Measurements from ENCODE around the gene TSPO2. TPM values are rescaled to one million over a fixed set of nuclear protein-coding genes. Genes with fewer than 3 reads are reported as not detected.

Gene TSPO2
- polyA plus RNA-seq, 3 donors: not detected

- 90% methylated on average over 3 of the region's 6 CpGs for WGBS (ENCODE audit: insufficient coverage)
- H3K36me3 Mint-ChIP-seq: no peaks in the 10 kb centered on the region
- intact Hi-C loops (cut with micrococcal nuclease): no loop called here
- Histone ChIP-seq H2AFZ (ENCODE audit: insufficient read depth, low read depth, low read length, poor library complexity, severe bottlenecking) (no peak overlapping the region), H3K36me3 (replicated peaks in 1 of 2; ENCODE audit: control insufficient read depth in 1 of 2, insufficient read depth in 2 of 2, low read length in 2 of 2) (no peaks in the 10 kb centered on the region), H3K4me1 (ENCODE audit: control insufficient read depth in 1 of 2, insufficient read depth in 2 of 2, low read length in 2 of 2) (no peaks in the 10 kb centered on the region), H3K9me3 (replicated peaks in 1 of 2; ENCODE audit: control insufficient read depth in 1 of 2, insufficient read depth in 1 of 2, low read length in 2 of 2) (no peaks in the 10 kb centered on the region), H3K79me2 (ENCODE audit: insufficient read depth, low read length) (no peaks in the 10 kb centered on the region), H3K4me2 (replicated peaks; ENCODE audit: extremely low read depth, low read length, poor library complexity, severe bottlenecking) (no peak overlapping the region), H3K27me3 (ENCODE audit: control insufficient read depth in 2 of 2, insufficient read depth in 2 of 2, low read length in 2 of 2) (peaks cover 0 to 3% of the 10 kb centered on the region in 2 donors), H3K9ac (ENCODE audit: insufficient read depth, low read length, poor library complexity, severe bottlenecking) (no peak overlapping the region), H3K4me3 (replicated peaks in 1 of 3; ENCODE audit: low read depth in 2 of 3, low read length in 3 of 3) (no peak overlapping the region), H4K20me1 (ENCODE audit: insufficient read depth, low read length) (no peaks in the 10 kb centered on the region), H3K27ac (ENCODE audit: low read depth in 1 of 2, low read length in 2 of 2) (no peak overlapping the region)
- no peak overlapping the region for H3K27ac Mint-ChIP-seq
- DNase-seq: no peak
- H3K27me3 Mint-ChIP-seq (ENCODE audit: low read depth in 3 of 3): peaks cover 8 to 15% (median 14%) of the 10 kb centered on the region in 3 donors
- TF ChIP-seq CTCF (IDR thresholded peaks at IDR 0.05): no peak
- H3K4me1 Mint-ChIP-seq: no peaks in the 10 kb centered on the region
- H3K4me3 Mint-ChIP-seq: no peak overlapping the region
- no peaks in the 10 kb centered on the region for H3K9me3 Mint-ChIP-seq
Measured at GRCh38 chr6:40996591-40997233, 45.6 kb upstream of the TSPO2 start.

DNA sequence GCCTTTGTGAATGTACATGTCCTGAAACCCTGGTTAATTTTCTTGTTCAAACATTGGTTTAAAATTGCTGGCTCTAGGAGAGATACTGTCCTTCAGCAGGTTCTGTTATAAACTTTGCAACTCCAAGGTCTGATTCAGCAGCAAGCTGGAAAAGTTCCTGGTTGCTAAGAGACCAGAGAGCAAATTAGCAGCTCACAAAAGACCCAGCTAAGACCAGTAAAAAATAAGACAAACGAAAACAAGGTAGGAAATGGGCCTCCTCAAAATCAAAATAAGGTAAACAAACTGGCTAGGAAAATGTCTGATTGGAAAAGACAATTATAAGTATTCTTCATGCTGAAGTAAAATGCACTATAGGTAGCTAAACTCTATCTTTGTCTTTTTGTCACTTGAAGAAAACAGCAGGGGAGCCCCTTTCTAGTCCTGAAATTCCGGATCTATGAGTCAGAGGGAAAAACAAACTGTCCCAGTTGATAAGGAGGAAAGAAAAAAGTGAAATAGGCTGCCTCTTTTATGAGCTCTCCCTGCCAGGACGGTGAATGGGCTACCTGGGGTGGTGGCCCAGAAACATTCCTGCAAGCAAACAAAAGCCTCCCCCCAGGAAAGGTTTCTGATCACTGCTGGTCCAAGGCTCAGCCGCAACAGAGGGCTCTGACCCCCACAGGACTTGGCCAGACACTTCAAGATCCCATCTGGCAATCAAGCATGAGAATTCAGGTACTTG lies 44.9 kb upstream of the TSPO2 start:
- Histone ChIP-seq H3K4me2 (replicated peaks; ENCODE audit: extremely low read depth, low read length, poor library complexity, severe bottlenecking) (no peak overlapping the region), H3K9ac (ENCODE audit: insufficient read depth, low read length, poor library complexity, severe bottlenecking) (no peak overlapping the region), H3K9me3 (replicated peaks in 1 of 2; ENCODE audit: control insufficient read depth in 1 of 2, insufficient read depth in 1 of 2, low read length in 2 of 2) (no peaks in the 10 kb centered on the region), H3K79me2 (ENCODE audit: insufficient read depth, low read length) (no peaks in the 10 kb centered on the region), H4K20me1 (ENCODE audit: insufficient read depth, low read length) (no peaks in the 10 kb centered on the region), H2AFZ (ENCODE audit: insufficient read depth, low read depth, low read length, poor library complexity, severe bottlenecking) (no peak overlapping the region), H3K27me3 (ENCODE audit: control insufficient read depth in 2 of 2, insufficient read depth in 2 of 2, low read length in 2 of 2) (peaks cover 0 to 3% of the 10 kb centered on the region in 2 donors), H3K27ac (ENCODE audit: low read depth in 1 of 2, low read length in 2 of 2) (no peak overlapping the region), H3K36me3 (replicated peaks in 1 of 2; ENCODE audit: control insufficient read depth in 1 of 2, insufficient read depth in 2 of 2, low read length in 2 of 2) (no peaks in the 10 kb centered on the region), H3K4me1 (ENCODE audit: control insufficient read depth in 1 of 2, insufficient read depth in 2 of 2, low read length in 2 of 2) (no peaks in the 10 kb centered on the region), H3K4me3 (replicated peaks in 1 of 3; ENCODE audit: low read depth in 2 of 3, low read length in 3 of 3) (no peak overlapping the region)
- no peak for DNase-seq
- H3K27me3 Mint-ChIP-seq (ENCODE audit: low read depth in 3 of 3): peaks cover 7 to 14% (median 13%) of the 10 kb centered on the region in 3 donors
- 80% methylated on average over 1 of the region's 4 CpGs for WGBS (ENCODE audit: insufficient coverage)
- H3K4me1 Mint-ChIP-seq: no peaks in the 10 kb centered on the region
- intact Hi-C loops (cut with micrococcal nuclease): no loop called here
- no peaks in the 10 kb centered on the region for H3K36me3 Mint-ChIP-seq
- peak overlapping the region in 1 of 7 donors; percentile 8 for H3K27ac Mint-ChIP-seq
- no peak for TF ChIP-seq CTCF (IDR thresholded peaks at IDR 0.05)
- H3K4me3 Mint-ChIP-seq: no peak overlapping the region
- H3K9me3 Mint-ChIP-seq: no peaks in the 10 kb centered on the region
